ENCODE data around the gene CPT1B. TPM values are rescaled to one million over a fixed set of nuclear protein-coding genes. Genes with fewer than 3 reads are reported as not detected.

CPT1B gene
- total RNA-seq, 5 donors from 2014 or later (not counting 1 experiment from before 2014, with no cell fraction given): 61.9 to 113 (median 94.5) TPM

- ChIA-PET CTCF (interaction anchor here (0.6 to 0.9 kb wide), 2 partner anchors 17 to 62 kb away, joined by 3 read pairs; partner anchors contain the start of gene SCO2 (in 1 of the 2)), POLR2A (no interaction called here)
- H3K9me3 Mint-ChIP-seq: no peaks in the 10 kb centered on the region
- no peaks in the 10 kb centered on the region for H3K27me3 ChIP-seq (replicated peaks in 1 of 2; ENCODE audit: control insufficient read depth in 2 of 2, extremely low read depth in 1 of 2, insufficient read depth in 2 of 2, low read length in 1 of 2)
- H3K4me1 ChIP-seq (ENCODE audit: control insufficient read depth in 1 of 2, extremely low read depth in 1 of 2, insufficient read depth in 2 of 2, low read length in 2 of 2): peaks cover 3 to 9% of the 10 kb centered on the region in 2 experiments
- H3K4me1 Mint-ChIP-seq: peaks cover 9 to 12% (median 12%) of the 10 kb centered on the region in 3 donors
- no peak overlapping the region for H3K27ac Mint-ChIP-seq
- ATAC-seq (replicated peaks in 1 of 4) (no peak), DNase-seq (no peak)
- peaks cover 11% of the 10 kb centered on the region for H3K36me3 Mint-ChIP-seq
- H3K27me3 Mint-ChIP-seq: no peaks in the 10 kb centered on the region
- H3K36me3 ChIP-seq (ENCODE audit: control insufficient read depth in 2 of 2, extremely low read depth in 1 of 2, insufficient read depth in 1 of 2, low read length in 1 of 2): no peaks in the 10 kb centered on the region
- no peaks in the 10 kb centered on the region for H3K9me3 ChIP-seq
- H3K4me3 Mint-ChIP-seq: no peak overlapping the region
- H3K4me3 ChIP-seq (ENCODE audit: control insufficient read depth in 1 of 2, extremely low read depth in 1 of 2, low read length in 1 of 2): no peak overlapping the region
- no peak overlapping the region for H3K27ac ChIP-seq (ENCODE audit: low read length)
- WGBS (ENCODE audit: insufficient coverage): 94% methylated on average over 5 of the region's 5 CpGs
Observed at GRCh38 chr22:50587407-50587806, 9.2 kb upstream of the CPT1B start.

- WGBS (ENCODE audit: insufficient coverage): 96% methylated on average over 3 of the region's 5 CpGs
- ChIA-PET POLR2A (no interaction called here), CTCF (no interaction called here)
- no peak overlapping the region for H3K27ac Mint-ChIP-seq
- ATAC-seq (replicated peaks in 1 of 4): no peak
- Histone ChIP-seq H3K36me3 (ENCODE audit: control insufficient read depth in 2 of 2, extremely low read depth in 1 of 2, insufficient read depth in 1 of 2, low read length in 1 of 2) (no peaks in the 10 kb centered on the region), H3K27me3 (replicated peaks in 1 of 2; ENCODE audit: control insufficient read depth in 2 of 2, extremely low read depth in 1 of 2, insufficient read depth in 2 of 2, low read length in 1 of 2) (no peaks in the 10 kb centered on the region), H3K27ac (ENCODE audit: low read length) (no peak overlapping the region), H3K9me3 (no peaks in the 10 kb centered on the region), H3K4me1 (ENCODE audit: control insufficient read depth in 1 of 2, extremely low read depth in 1 of 2, insufficient read depth in 2 of 2, low read length in 2 of 2) (peaks cover 7 to 17% of the 10 kb centered on the region in 2 experiments), H3K4me3 (ENCODE audit: control insufficient read depth in 1 of 2, extremely low read depth in 1 of 2, low read length in 1 of 2) (no peak overlapping the region)
- no peaks in the 10 kb centered on the region for H3K27me3 Mint-ChIP-seq
- peaks cover 12 to 17% (median 12%) of the 10 kb centered on the region in 3 donors for H3K4me1 Mint-ChIP-seq
- H3K9me3 Mint-ChIP-seq: no peaks in the 10 kb centered on the region
- DNase-seq: no peak
- H3K4me3 Mint-ChIP-seq: no peak overlapping the region
- H3K36me3 Mint-ChIP-seq: peaks cover 4% of the 10 kb centered on the region
Observed at GRCh38 chr22:50586416-50586815, 8.2 kb upstream of the CPT1B start.

GRCh38 chr22:50585781-50586180 is 7.6 kb upstream of the CPT1B start:
- Histone ChIP-seq H3K4me1 (ENCODE audit: control insufficient read depth in 1 of 2, extremely low read depth in 1 of 2, insufficient read depth in 2 of 2, low read length in 2 of 2) (peaks cover 8 to 22% of the 10 kb centered on the region in 2 experiments), H3K27ac (ENCODE audit: low read length) (no peak overlapping the region), H3K27me3 (replicated peaks in 1 of 2; ENCODE audit: control insufficient read depth in 2 of 2, extremely low read depth in 1 of 2, insufficient read depth in 2 of 2, low read length in 1 of 2) (no peaks in the 10 kb centered on the region), H3K9me3 (no peaks in the 10 kb centered on the region), H3K4me3 (ENCODE audit: control insufficient read depth in 1 of 2, extremely low read depth in 1 of 2, low read length in 1 of 2) (no peak overlapping the region), H3K36me3 (ENCODE audit: control insufficient read depth in 2 of 2, extremely low read depth in 1 of 2, insufficient read depth in 1 of 2, low read length in 1 of 2) (no peaks in the 10 kb centered on the region)
- H3K4me3 Mint-ChIP-seq: no peak overlapping the region
- ChIA-PET CTCF (no interaction called here), POLR2A (no interaction called here)
- H3K9me3 Mint-ChIP-seq: no peaks in the 10 kb centered on the region
- WGBS (ENCODE audit: insufficient coverage): 98% methylated on average over 7 of the region's 8 CpGs
- DNase-seq (no peak), ATAC-seq (replicated peaks in 1 of 4) (no peak)
- peaks cover 11 to 23% (median 15%) of the 10 kb centered on the region in 3 donors for H3K4me1 Mint-ChIP-seq
- H3K27me3 Mint-ChIP-seq: no peaks in the 10 kb centered on the region
- H3K27ac Mint-ChIP-seq: no peak overlapping the region
- H3K36me3 Mint-ChIP-seq: no peaks in the 10 kb centered on the region

- H3K27ac Mint-ChIP-seq: no peak overlapping the region
- CTCF ChIA-PET: interaction anchor here in 1 of 2 donors (0.6 to 1.4 kb wide), 2 partner anchors 22 to 35 kb away, joined by 3 read pairs; partner anchors contain the start of gene SYCE3
- H3K4me3 Mint-ChIP-seq: peak overlapping the region in 1 of 3 donors; percentile 39
- Histone ChIP-seq H3K4me3 (ENCODE audit: control insufficient read depth in 1 of 2, extremely low read depth in 1 of 2, low read length in 1 of 2) (no peak overlapping the region), H3K27ac (ENCODE audit: low read length) (no peak overlapping the region), H3K4me1 (ENCODE audit: control insufficient read depth in 1 of 2, extremely low read depth in 1 of 2, insufficient read depth in 2 of 2, low read length in 2 of 2) (peaks cover 8 to 22% of the 10 kb centered on the region in 2 experiments), H3K9me3 (no peaks in the 10 kb centered on the region), H3K27me3 (replicated peaks in 1 of 2; ENCODE audit: control insufficient read depth in 2 of 2, extremely low read depth in 1 of 2, insufficient read depth in 2 of 2, low read length in 1 of 2) (no peaks in the 10 kb centered on the region), H3K36me3 (ENCODE audit: control insufficient read depth in 2 of 2, extremely low read depth in 1 of 2, insufficient read depth in 1 of 2, low read length in 1 of 2) (peaks cover 0 to 2% of the 10 kb centered on the region in 2 donors)
- WGBS (ENCODE audit: insufficient coverage): 96% methylated on average over 3 of the region's 3 CpGs
- peaks cover 3% of the 10 kb centered on the region for H3K36me3 Mint-ChIP-seq
- DNase-seq: no peak
- H3K27me3 Mint-ChIP-seq: no peaks in the 10 kb centered on the region
- H3K4me1 Mint-ChIP-seq: peaks cover 8 to 27% (median 19%) of the 10 kb centered on the region in 3 donors
- ATAC-seq (replicated peaks in 1 of 4): no peak
- H3K9me3 Mint-ChIP-seq: no peaks in the 10 kb centered on the region
- POLR2A ChIA-PET: no interaction called here
Observed at GRCh38 chr22:50585238-50585637, 7.0 kb upstream of the CPT1B start.

GRCh38 chr22:50584106-50585096 is 6.2 kb upstream of the CPT1B start:
- H3K9me3 Mint-ChIP-seq: no peaks in the 10 kb centered on the region
- POLR2A ChIA-PET: no interaction called here
- Histone ChIP-seq H3K36me3 (ENCODE audit: control insufficient read depth in 2 of 2, extremely low read depth in 1 of 2, insufficient read depth in 1 of 2, low read length in 1 of 2) (peaks cover 0 to 2% of the 10 kb centered on the region in 2 donors), H3K4me3 (ENCODE audit: control insufficient read depth in 1 of 2, extremely low read depth in 1 of 2, low read length in 1 of 2) (no peak overlapping the region), H3K9me3 (no peaks in the 10 kb centered on the region), H3K27me3 (replicated peaks in 1 of 2; ENCODE audit: control insufficient read depth in 2 of 2, extremely low read depth in 1 of 2, insufficient read depth in 2 of 2, low read length in 1 of 2) (no peaks in the 10 kb centered on the region), H3K27ac (ENCODE audit: low read length) (no peak overlapping the region), H3K4me1 (ENCODE audit: control insufficient read depth in 1 of 2, extremely low read depth in 1 of 2, insufficient read depth in 2 of 2, low read length in 2 of 2) (peaks cover 8 to 22% of the 10 kb centered on the region in 2 experiments)
- no peak overlapping the region for H3K27ac Mint-ChIP-seq
- H3K36me3 Mint-ChIP-seq: peaks cover 12% of the 10 kb centered on the region
- CTCF ChIA-PET: interaction anchor here in 1 of 2 donors (0.6 to 1.4 kb wide), 2 partner anchors 21 to 36 kb away, joined by 3 read pairs; partner anchors contain the start of gene SYCE3
- peak overlapping the region; percentile 84 to 93 (median 91) for H3K4me3 Mint-ChIP-seq
- ATAC-seq (replicated peaks in 1 of 4) (no peak), DNase-seq (no peak)
- H3K27me3 Mint-ChIP-seq: no peaks in the 10 kb centered on the region
- peaks cover 17 to 33% (median 25%) of the 10 kb centered on the region in 3 donors for H3K4me1 Mint-ChIP-seq
- WGBS (ENCODE audit: insufficient coverage): 98% methylated on average over 13 of the region's 23 CpGs

- ChIA-PET CTCF (interaction anchor here in 1 of 2 donors (1.1 to 1.6 kb wide), 2 partner anchors 38 to 58 kb away, joined by 3 to 5 read pairs; partner anchors contain the start of genes KLHDC7B and SCO2), POLR2A (no interaction called here)
- 9% methylated on average over 33 of the region's 37 CpGs for WGBS (ENCODE audit: insufficient coverage)
- DNase-seq (no peak), ATAC-seq (replicated peaks in 1 of 4) (peak; percentile 17 to 27 (median 21))
- no peaks in the 10 kb centered on the region for H3K27me3 Mint-ChIP-seq
- H3K4me1 Mint-ChIP-seq: peaks cover 17 to 33% (median 25%) of the 10 kb centered on the region in 3 donors
- H3K36me3 ChIP-seq (ENCODE audit: control insufficient read depth in 2 of 2, extremely low read depth in 1 of 2, insufficient read depth in 1 of 2, low read length in 1 of 2): peaks cover 0 to 7% of the 10 kb centered on the region in 2 donors
- H3K4me1 ChIP-seq (ENCODE audit: control insufficient read depth in 1 of 2, extremely low read depth in 1 of 2, insufficient read depth in 2 of 2, low read length in 2 of 2): peaks cover 8 to 25% of the 10 kb centered on the region in 2 experiments
- H3K27ac ChIP-seq (ENCODE audit: low read length): peak overlapping the region; percentile 22
- H3K4me3 ChIP-seq (ENCODE audit: control insufficient read depth in 1 of 2, extremely low read depth in 1 of 2, low read length in 1 of 2): peak overlapping the region; percentile 67 to 75
- H3K27me3 ChIP-seq (replicated peaks in 1 of 2; ENCODE audit: control insufficient read depth in 2 of 2, extremely low read depth in 1 of 2, insufficient read depth in 2 of 2, low read length in 1 of 2): no peaks in the 10 kb centered on the region
- H3K36me3 Mint-ChIP-seq: peaks cover 12% of the 10 kb centered on the region
- no peaks in the 10 kb centered on the region for H3K9me3 ChIP-seq
- peak overlapping the region; percentile 82 to 85 for H3K27ac Mint-ChIP-seq
- H3K9me3 Mint-ChIP-seq: no peaks in the 10 kb centered on the region
- H3K4me3 Mint-ChIP-seq: peak overlapping the region; percentile 84 to 93 (median 91)
Observed at GRCh38 chr22:50583294-50583861, 5.2 kb upstream of the CPT1B start.

Measured in T-cell (primary cell).